SK-N-SH (cell line): ENCODE data around the gene UVRAG. TPM values are rescaled to one million over a fixed set of nuclear protein-coding genes. Genes with fewer than 3 reads are reported as not detected.
A peak's percentile ranks its signal among the peaks of the same experiment; 100 is the strongest.

Experiments used
- CTCF ChIA-PET: fragments of 300-600, 350-600 bp; formaldehyde crosslinking; extraction: SDS; loops from one replicate; lab custom pipeline; 2021; lab: Yijun Ruan, JAX
- POLR2A ChIA-PET: fragments of 350-600 bp; sonication (Branson Sonifier 250); formaldehyde crosslinking; extraction: SDS; loops from one replicate; lab custom pipeline; 2020; ENCODE audit warnings: antibody characterized with exemption, inconsistent platforms; lab: Yijun Ruan, JAX
- DNase-seq: peaks from one replicate; pipeline ENCODE4 v3.0.0; 2012
- H2AFZ ChIP-seq: fragments of 200-600 bp; sonication (generic); 2 replicates; pipeline ENCODE4 v1.8.1; 2016; ENCODE audit warnings: antibody characterized with exemption, mild to moderate bottlenecking, low read depth
- H3F3A ChIP-seq: fragments of 200-600 bp; sonication (generic); replicated peaks from 2 replicates; pipeline ENCODE3; 2016; ENCODE audit warnings: antibody characterized with exemption, mild to moderate bottlenecking; ENCODE audit not compliant: insufficient read depth
- H3K27ac ChIP-seq, 2 experiments: fragments of 200-500 bp in 1 of 2; fragments of 200-600 bp in 1 of 2; sonication (Bioruptor generic) in 1 of 2; sonication (generic), shearing (Covaris generic) in 1 of 2; 2 replicates each; pipeline versions ENCODE4 v1.5.1 to v1.6.1; 2014 to 2016; ENCODE audit warnings: low read depth in 2 of 2, inconsistent platforms in 1 of 2, low read length in 1 of 2, mild to moderate bottlenecking in 1 of 2, mixed read lengths in 1 of 2
- H3K27me3 ChIP-seq: fragments of 200-600 bp; sonication (generic), shearing (Covaris generic); 2 replicates; pipeline ENCODE4 v1.6.1; 2016; ENCODE audit warnings: mixed run types; ENCODE audit not compliant: insufficient read depth
- H3K36me3 ChIP-seq, 2 experiments: fragments of 200-500 bp in 1 of 2; fragments of 200-600 bp in 1 of 2; sonication (Bioruptor generic) in 1 of 2; sonication (generic) in 1 of 2; replicated peaks in 1 of 2; 2 replicates each; pipeline versions ENCODE3 to v1.5.1; 2014 to 2016; ENCODE audit warnings: low read length in 1 of 2, mild to moderate bottlenecking in 1 of 2; ENCODE audit not compliant: insufficient read depth in 2 of 2, control insufficient read depth in 1 of 2
- H3K4me1 ChIP-seq, 2 experiments: fragments of 200-500 bp in 1 of 2; fragments of 200-600 bp in 1 of 2; sonication (Bioruptor generic) in 1 of 2; sonication (generic), shearing (Covaris generic) in 1 of 2; 2 replicates each; pipeline versions ENCODE4 v1.5.1 to v1.6.1; 2014 to 2016; ENCODE audit warnings: low read depth in 1 of 2, low read length in 1 of 2, mixed run types in 1 of 2; ENCODE audit not compliant: insufficient read depth in 2 of 2, control insufficient read depth in 1 of 2
- H3K4me2 ChIP-seq: fragments of 200-600 bp; sonication (generic), shearing (Covaris generic); 2 replicates; pipeline ENCODE4 v1.6.1; 2017; ENCODE audit warnings: mixed run types
- H3K4me3 ChIP-seq, 2 experiments: fragments of 200-500 bp in 1 of 2; fragments of 200-600 bp in 1 of 2; sonication (Bioruptor generic) in 1 of 2; sonication (generic), shearing (Covaris generic) in 1 of 2; 2 replicates each; pipeline versions ENCODE4 v1.5.1 to v1.8.1; 2014 to 2016; ENCODE audit warnings: low read depth in 2 of 2, inconsistent platforms in 1 of 2, low read length in 1 of 2, mild to moderate bottlenecking in 1 of 2, mixed read lengths in 1 of 2, moderate library complexity in 1 of 2
- H3K79me2 ChIP-seq: fragments of 200-600 bp; sonication (generic); 2 replicates; pipeline ENCODE4 v1.8.1; 2017; ENCODE audit warnings: mild to moderate bottlenecking; ENCODE audit not compliant: insufficient read depth
- H3K9ac ChIP-seq: fragments of 200-600 bp; sonication (generic); 2 replicates; pipeline ENCODE4 v1.6.1; 2017; ENCODE audit warnings: mixed run types
- H3K9me2 ChIP-seq: fragments of 200-600 bp; sonication (generic); 2 replicates; pipeline ENCODE4 v1.6.1; 2017; ENCODE audit warnings: mixed run types
- H3K9me3 ChIP-seq: fragments of 200-600 bp; sonication (generic); 2 replicates; pipeline ENCODE4 v1.6.1; 2017; ENCODE audit warnings: mixed run types, mild to moderate bottlenecking, moderate library complexity
- H4K20me1 ChIP-seq: fragments of 200-600 bp; sonication (generic); 2 replicates; pipeline ENCODE4 v1.6.1; 2017; ENCODE audit warnings: mild to moderate bottlenecking, mixed run types; ENCODE audit not compliant: insufficient read depth
- CHD2 ChIP-seq: fragments of 150-350 bp; IDR thresholded peaks from 2 replicates; pipeline ENCODE4 v1.6.1; 2018; ENCODE audit warnings: low read length; ENCODE audit not compliant: partially characterized antibody
- EP300 ChIP-seq, 2 experiments: IDR thresholded peaks; 2 replicates each; pipeline versions ENCODE4 v1.4.0 to v1.6.1; 2012; ENCODE audit warnings: borderline replicate concordance in 1 of 2, low read depth in 1 of 2, low read length in 1 of 2
- EZH2phosphoT487 ChIP-seq: fragments of 200-600 bp; sonication (generic); IDR thresholded peaks from 2 replicates; pipeline ENCODE4 v1.6.1; 2017; ENCODE audit warnings: low read depth, mixed run types, mild to moderate bottlenecking, antibody characterized with exemption, moderate library complexity, borderline replicate concordance
- FOXJ3 ChIP-seq: sonication (generic); formaldehyde crosslinking; IDR thresholded peaks from 2 replicates; pipeline ENCODE4 v1.5.1; 2020; ENCODE audit warnings: mild to moderate bottlenecking, missing genetic modification reagents
- FOXM1 ChIP-seq: IDR thresholded peaks from 2 replicates; pipeline ENCODE4 v1.4.0; 2012; ENCODE audit warnings: low read depth, mild to moderate bottlenecking
- GABPA ChIP-seq: IDR thresholded peaks from 2 replicates; pipeline ENCODE4 v1.4.0; 2012; ENCODE audit warnings: low read depth, mild to moderate bottlenecking
- JUND ChIP-seq: IDR thresholded peaks from 2 replicates; pipeline ENCODE4 v1.4.0; 2012
- MEF2A ChIP-seq: IDR thresholded peaks from 2 replicates; pipeline ENCODE4 v1.4.0; 2012; ENCODE audit warnings: low read depth, borderline replicate concordance
- NRF1 ChIP-seq: IDR thresholded peaks from 2 replicates; pipeline ENCODE4 v1.6.1; 2012; ENCODE audit warnings: low read depth, mild to moderate bottlenecking, low read length
- RAD21 ChIP-seq: IDR thresholded peaks from 2 replicates; pipeline ENCODE4 v1.6.1; 2012; ENCODE audit warnings: mild to moderate bottlenecking, low read length
- RCOR1 ChIP-seq: fragments of 150-350 bp; IDR thresholded peaks from 2 replicates; pipeline ENCODE4 v1.6.1; 2017; ENCODE audit warnings: antibody characterized with exemption, low read length
- SIN3A ChIP-seq: IDR thresholded peaks from 2 replicates; pipeline ENCODE4 v1.6.1; 2012; ENCODE audit warnings: low read depth, mild to moderate bottlenecking, low read length, moderate library complexity, borderline replicate concordance
- TAF1 ChIP-seq: IDR thresholded peaks from 2 replicates; pipeline ENCODE4 v1.6.1; 2012; ENCODE audit warnings: low read depth, mild to moderate bottlenecking, low read length, moderate library complexity, borderline replicate concordance
- TCF12 ChIP-seq: IDR thresholded peaks from 2 replicates; pipeline ENCODE4 v1.4.0; 2012
- YY1 ChIP-seq: IDR thresholded peaks from 2 replicates; pipeline ENCODE4 v1.4.0; 2012; ENCODE audit warnings: low read depth, mild to moderate bottlenecking
- WGBS: methylation state at CpG from one replicate; pipeline ENCODE4 v1.1.6; 2017; ENCODE audit warnings: low lambda C conversion rate; 5-methylcytosine and 5-hydroxymethylcytosine counted together
- polyA plus RNA-seq, 3 experiments: library from polyadenylated mRNA; depleted of rRNA; stranded (reverse); fragments of >200 nt; gene quantifications; 2 replicates each; pipeline ENCODE4 v1.2.3, GENCODE V29; 2012
- TF ChIP-seq, protein P1 (sequence below): IDR thresholded peaks from 2 replicates; pipeline ENCODE4 v1.6.1; 2012; ENCODE audit warnings: mild to moderate bottlenecking, low read depth, low read length, moderate library complexity
- TF ChIP-seq, protein P2 (sequence below): fragments of 150-350 bp; IDR thresholded peaks from 2 replicates; pipeline ENCODE4 v1.6.1; 2016; ENCODE audit warnings: mild to moderate bottlenecking, low read depth, low read length
- TF ChIP-seq, protein P3 (sequence below): IDR thresholded peaks from 2 replicates; pipeline ENCODE4 v1.4.0; 2012; ENCODE audit warnings: low read depth

The UVRAG gene
- polyA plus RNA-seq, 1 of the 3 experiments (the other 2 are of a cell fraction), result 5.8 TPM

DNA sequence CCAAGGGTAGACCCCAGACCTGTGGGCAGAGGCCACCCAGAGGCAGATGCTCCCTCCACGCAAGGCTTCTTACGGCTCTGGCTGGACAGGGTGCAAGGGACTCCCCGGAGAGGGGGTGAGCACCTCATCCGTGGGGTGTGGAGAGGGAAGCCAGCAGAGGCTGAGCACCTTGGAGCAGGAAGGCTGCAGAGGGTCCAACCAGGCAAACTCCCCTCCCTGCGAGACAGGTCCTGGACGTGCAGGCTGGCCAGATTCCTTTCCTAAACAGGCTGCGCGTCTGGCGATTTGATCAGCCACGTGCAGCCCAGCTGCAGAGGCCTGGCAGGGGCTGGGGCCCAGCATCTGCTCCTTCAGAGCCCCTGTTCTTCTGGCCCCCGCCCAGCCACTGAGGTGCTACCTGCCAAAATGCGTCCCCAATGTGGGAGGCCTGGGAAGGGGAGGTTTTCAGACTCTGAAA lies 342.0 kb downstream of the UVRAG start (continued):
- TF ChIP-seq, protein P1, sequence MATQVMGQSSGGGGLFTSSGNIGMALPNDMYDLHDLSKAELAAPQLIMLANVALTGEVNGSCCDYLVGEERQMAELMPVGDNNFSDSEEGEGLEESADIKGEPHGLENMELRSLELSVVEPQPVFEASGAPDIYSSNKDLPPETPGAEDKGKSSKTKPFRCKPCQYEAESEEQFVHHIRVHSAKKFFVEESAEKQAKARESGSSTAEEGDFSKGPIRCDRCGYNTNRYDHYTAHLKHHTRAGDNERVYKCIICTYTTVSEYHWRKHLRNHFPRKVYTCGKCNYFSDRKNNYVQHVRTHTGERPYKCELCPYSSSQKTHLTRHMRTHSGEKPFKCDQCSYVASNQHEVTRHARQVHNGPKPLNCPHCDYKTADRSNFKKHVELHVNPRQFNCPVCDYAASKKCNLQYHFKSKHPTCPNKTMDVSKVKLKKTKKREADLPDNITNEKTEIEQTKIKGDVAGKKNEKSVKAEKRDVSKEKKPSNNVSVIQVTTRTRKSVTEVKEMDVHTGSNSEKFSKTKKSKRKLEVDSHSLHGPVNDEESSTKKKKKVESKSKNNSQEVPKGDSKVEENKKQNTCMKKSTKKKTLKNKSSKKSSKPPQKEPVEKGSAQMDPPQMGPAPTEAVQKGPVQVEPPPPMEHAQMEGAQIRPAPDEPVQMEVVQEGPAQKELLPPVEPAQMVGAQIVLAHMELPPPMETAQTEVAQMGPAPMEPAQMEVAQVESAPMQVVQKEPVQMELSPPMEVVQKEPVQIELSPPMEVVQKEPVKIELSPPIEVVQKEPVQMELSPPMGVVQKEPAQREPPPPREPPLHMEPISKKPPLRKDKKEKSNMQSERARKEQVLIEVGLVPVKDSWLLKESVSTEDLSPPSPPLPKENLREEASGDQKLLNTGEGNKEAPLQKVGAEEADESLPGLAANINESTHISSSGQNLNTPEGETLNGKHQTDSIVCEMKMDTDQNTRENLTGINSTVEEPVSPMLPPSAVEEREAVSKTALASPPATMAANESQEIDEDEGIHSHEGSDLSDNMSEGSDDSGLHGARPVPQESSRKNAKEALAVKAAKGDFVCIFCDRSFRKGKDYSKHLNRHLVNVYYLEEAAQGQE, result no peak
- no peak for TF ChIP-seq YY1
- TF ChIP-seq JUND, result no peak
- TF ChIP-seq FOXM1, result no peak
- no peak for TF ChIP-seq MEF2A
- TF ChIP-seq TAF1, result no peak

DNA sequence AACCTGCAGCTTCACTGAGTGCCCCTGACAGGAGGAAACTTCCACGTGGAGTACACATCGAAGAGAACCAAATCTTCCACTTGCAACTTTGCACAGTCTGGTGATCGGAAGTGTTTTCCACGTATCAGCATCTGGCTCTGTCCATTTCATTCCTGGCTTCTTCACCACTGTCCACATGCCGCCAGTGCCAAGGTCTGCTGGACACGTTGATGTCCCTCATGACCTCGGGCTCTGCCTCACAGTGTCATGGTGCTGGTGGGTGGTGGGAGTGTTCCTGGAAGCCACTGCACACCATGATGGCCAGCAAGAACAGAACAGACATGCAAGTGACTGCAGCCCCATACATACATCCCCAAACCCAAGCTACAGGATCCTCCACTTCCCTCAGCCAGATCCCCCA lies 342.9 kb downstream of the UVRAG start:
- Histone ChIP-seq H3K4me2 (no peak overlapping the region), H3K4me3 (no peak overlapping the region)
- TF ChIP-seq TAF1, result no peak
- no peak for TF ChIP-seq MEF2A
- no peak for TF ChIP-seq SIN3A
- TF ChIP-seq RCOR1, result no peak
- TF ChIP-seq EZH2phosphoT487, result no peak
- TF ChIP-seq JUND, result no peak
- no peak for TF ChIP-seq GABPA
- TF ChIP-seq RAD21, result no peak
- TF ChIP-seq, protein P2, sequence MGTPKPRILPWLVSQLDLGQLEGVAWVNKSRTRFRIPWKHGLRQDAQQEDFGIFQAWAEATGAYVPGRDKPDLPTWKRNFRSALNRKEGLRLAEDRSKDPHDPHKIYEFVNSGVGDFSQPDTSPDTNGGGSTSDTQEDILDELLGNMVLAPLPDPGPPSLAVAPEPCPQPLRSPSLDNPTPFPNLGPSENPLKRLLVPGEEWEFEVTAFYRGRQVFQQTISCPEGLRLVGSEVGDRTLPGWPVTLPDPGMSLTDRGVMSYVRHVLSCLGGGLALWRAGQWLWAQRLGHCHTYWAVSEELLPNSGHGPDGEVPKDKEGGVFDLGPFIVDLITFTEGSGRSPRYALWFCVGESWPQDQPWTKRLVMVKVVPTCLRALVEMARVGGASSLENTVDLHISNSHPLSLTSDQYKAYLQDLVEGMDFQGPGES, result no peak
- no peak for TF ChIP-seq EP300 (IDR thresholded peaks at IDR 0.05; ENCODE audit: borderline replicate concordance in 1 of 2, low read depth in 1 of 2, low read length in 1 of 2)
- TF ChIP-seq, protein P3, sequence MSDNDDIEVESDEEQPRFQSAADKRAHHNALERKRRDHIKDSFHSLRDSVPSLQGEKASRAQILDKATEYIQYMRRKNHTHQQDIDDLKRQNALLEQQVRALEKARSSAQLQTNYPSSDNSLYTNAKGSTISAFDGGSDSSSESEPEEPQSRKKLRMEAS, result no peak
- TF ChIP-seq FOXJ3, result no peak
- no peak for TF ChIP-seq CHD2
- no peak for TF ChIP-seq TCF12
- TF ChIP-seq NRF1, result no peak
- TF ChIP-seq, all 33 proteins: peak for 0
- Histone ChIP-seq H3K9ac (no peak overlapping the region), H2AFZ (no peak overlapping the region), H3F3A (no peaks in the 10 kb centered on the region), H3K36me3 (no peaks in the 10 kb centered on the region), H3K9me2 (no peaks in the 10 kb centered on the region), H3K27me3 (no peaks in the 10 kb centered on the region), H3K27ac (no peak overlapping the region), H3K9me3 (no peaks in the 10 kb centered on the region), H3K4me1 (peaks cover 0 to 77% of the 10 kb centered on the region in 2 experiments; a peak in 2 of 4 replicates), H4K20me1 (no peaks in the 10 kb centered on the region), H3K79me2 (no peaks in the 10 kb centered on the region)
- WGBS, result 75% methylated on average over 7 of the region's 7 CpGs
- DNase-seq, result peak; percentile 21
- ChIA-PET CTCF (interaction anchor here (1.1 to 4.3 kb wide), 3 partner anchors 12 to 238 kb away, joined by 3 to 25 read pairs (median 4); no protein-coding TSS in a partner anchor), POLR2A (no interaction called here)
